Activated naive CD8-positive, alpha-beta T cell (primary cell): ENCODE data around the gene CAMTA1.

ENCODE experiments used
- H3K27ac Mint-ChIP-seq: one replicate; pipeline ENCODE4 v1.8.0; 2021; ENCODE audit warnings: mixed read lengths
- H3K27me3 Mint-ChIP-seq: one replicate; pipeline ENCODE4 v1.8.0; 2021; ENCODE audit warnings: mixed read lengths
- H3K36me3 Mint-ChIP-seq: one replicate; pipeline ENCODE4 v1.8.0; 2021; ENCODE audit warnings: mixed read lengths
- H3K4me1 Mint-ChIP-seq: one replicate; pipeline ENCODE4 v1.8.0; 2021; ENCODE audit warnings: low read depth, mixed read lengths
- H3K4me3 Mint-ChIP-seq: one replicate; pipeline ENCODE4 v1.8.0; 2021; ENCODE audit warnings: mild to moderate bottlenecking, mixed read lengths
- H3K9me3 Mint-ChIP-seq: one replicate; pipeline ENCODE4 v1.8.0; 2021; ENCODE audit warnings: low read depth, mixed read lengths

The CAMTA1 gene

DNA sequence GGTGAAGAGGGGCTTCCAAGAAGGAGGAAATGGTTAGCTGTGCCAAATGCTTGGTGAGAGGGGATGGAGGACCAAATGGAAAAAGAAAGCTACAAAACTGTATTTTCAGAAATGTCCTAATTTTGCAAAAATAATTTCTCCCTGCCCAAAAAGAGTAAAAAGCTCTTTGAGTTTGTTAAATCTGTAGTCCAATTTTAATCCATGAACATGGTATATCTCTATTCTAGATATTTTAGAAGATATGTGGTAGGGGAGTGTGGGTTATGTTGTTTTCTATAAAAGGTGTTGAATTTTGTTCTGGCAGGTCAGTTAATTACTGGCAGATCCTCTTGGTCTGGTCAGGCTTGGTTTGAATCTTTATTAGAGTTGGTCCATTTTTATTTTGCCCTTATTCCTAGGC is 511.7 kb downstream of the CAMTA1 start:
- H3K27ac Mint-ChIP-seq: no peak overlapping the region
- no peaks in the 10 kb centered on the region for H3K9me3 Mint-ChIP-seq
- no peak overlapping the region for H3K4me3 Mint-ChIP-seq

DNA sequence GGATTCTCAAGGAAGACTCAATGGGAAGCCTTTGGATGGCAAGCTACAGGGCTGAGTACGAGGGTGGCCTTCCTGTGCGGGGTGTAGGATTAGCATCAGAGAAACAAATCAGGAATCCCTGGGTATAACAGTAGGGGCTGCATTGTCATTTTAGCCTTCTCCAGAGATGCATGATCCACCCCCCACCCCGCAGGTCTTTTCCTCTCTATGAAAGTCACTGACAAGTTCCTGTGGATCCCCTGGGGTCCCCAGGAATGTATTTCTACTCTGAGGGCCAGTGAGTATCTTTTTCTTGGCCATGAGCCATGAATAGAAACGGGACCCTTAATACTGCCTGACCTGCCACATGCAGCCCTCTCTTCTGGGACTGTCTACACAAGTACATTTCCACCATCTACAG is 512.9 kb downstream of the CAMTA1 start:
- Mint-ChIP-seq H3K4me1 (no peaks in the 10 kb centered on the region), H3K27me3 (peaks cover 10% of the 10 kb centered on the region), H3K9me3 (no peaks in the 10 kb centered on the region)

More for the DNA sequence above, 511.7 kb downstream of the CAMTA1 start:
- no peaks in the 10 kb centered on the region for H3K4me1 Mint-ChIP-seq
- H3K36me3 Mint-ChIP-seq: no peaks in the 10 kb centered on the region
- peaks cover 8% of the 10 kb centered on the region for H3K27me3 Mint-ChIP-seq

DNA sequence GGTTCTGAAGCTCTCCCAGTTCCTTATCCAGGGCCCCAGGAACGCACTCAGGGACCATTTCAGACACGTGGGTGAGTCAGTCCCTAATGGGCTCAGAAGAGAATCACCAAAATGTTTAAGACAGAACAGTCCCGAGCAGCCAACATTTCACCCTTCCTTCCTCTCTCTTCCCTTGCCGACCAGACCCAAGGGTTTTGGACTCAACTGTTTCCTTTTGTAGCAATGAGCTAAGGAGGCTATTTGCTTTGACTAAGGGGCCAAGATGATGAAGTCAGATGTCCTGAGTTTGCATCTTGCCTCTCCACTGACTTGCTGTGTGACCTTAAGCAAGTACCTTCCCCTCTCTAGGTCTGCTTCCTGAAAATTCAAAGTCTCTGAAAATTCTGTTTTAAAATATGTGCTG is 513.5 kb downstream of the CAMTA1 start:
- H3K27ac Mint-ChIP-seq: no peak overlapping the region
- no peaks in the 10 kb centered on the region for H3K4me1 Mint-ChIP-seq
- H3K4me3 Mint-ChIP-seq: no peak overlapping the region
- peaks cover 14% of the 10 kb centered on the region for H3K27me3 Mint-ChIP-seq
- no peaks in the 10 kb centered on the region for H3K9me3 Mint-ChIP-seq
- H3K36me3 Mint-ChIP-seq: no peaks in the 10 kb centered on the region

More for the DNA sequence above, 512.9 kb downstream of the CAMTA1 start:
- Mint-ChIP-seq H3K4me3 (no peak overlapping the region), H3K36me3 (no peaks in the 10 kb centered on the region), H3K27ac (no peak overlapping the region)

DNA sequence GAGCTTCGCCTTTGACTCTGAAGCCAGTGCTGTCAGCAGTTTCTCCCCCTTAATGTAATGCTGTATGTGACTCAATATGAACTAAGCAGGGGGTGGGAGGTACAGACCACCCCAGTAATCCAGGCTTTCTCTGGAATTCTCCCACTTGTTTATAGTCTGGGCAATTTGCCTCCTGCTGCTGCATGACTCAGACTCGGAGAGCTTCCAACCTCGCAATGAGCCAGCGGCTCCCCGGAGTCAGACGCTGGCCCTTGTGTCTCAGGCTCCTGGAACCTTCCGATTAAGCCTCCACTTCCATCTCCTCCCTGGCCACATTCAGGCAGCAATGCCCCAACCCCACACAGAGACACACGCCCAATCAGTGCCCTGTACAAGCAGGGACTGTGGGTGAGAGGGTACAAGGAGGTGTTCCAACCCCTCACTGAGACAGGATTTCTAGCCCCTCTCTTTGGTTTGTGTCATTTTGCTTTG is 514.1 kb downstream of the CAMTA1 start:
- Mint-ChIP-seq H3K9me3 (no peaks in the 10 kb centered on the region), H3K4me1 (no peaks in the 10 kb centered on the region), H3K36me3 (no peaks in the 10 kb centered on the region), H3K4me3 (no peak overlapping the region), H3K27ac (no peak overlapping the region), H3K27me3 (peaks cover 14% of the 10 kb centered on the region)

DNA sequence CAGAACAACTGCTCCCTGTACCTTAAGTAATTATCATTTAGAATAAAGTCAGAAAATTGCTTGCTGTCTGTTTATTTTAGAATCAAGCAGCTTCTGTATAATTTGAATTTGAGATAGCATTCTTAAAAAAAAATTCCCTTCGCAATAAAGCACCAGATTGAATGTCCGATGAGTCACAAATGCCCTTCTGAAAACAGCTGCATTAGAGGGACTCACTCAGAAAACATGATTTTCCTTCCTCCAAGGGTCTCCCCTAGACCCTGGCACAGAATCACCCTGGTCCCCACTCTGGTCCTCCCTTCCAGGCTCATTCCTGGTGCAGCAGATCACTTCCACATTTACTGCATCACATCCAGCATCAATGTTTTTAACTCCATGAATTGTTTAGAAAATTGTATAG is 514.7 kb downstream of the CAMTA1 start:
- no peaks in the 10 kb centered on the region for H3K9me3 Mint-ChIP-seq
- H3K36me3 Mint-ChIP-seq: no peaks in the 10 kb centered on the region
- H3K27me3 Mint-ChIP-seq: peaks cover 14% of the 10 kb centered on the region
- no peaks in the 10 kb centered on the region for H3K4me1 Mint-ChIP-seq
- no peak overlapping the region for H3K27ac Mint-ChIP-seq
- H3K4me3 Mint-ChIP-seq: no peak overlapping the region

DNA sequence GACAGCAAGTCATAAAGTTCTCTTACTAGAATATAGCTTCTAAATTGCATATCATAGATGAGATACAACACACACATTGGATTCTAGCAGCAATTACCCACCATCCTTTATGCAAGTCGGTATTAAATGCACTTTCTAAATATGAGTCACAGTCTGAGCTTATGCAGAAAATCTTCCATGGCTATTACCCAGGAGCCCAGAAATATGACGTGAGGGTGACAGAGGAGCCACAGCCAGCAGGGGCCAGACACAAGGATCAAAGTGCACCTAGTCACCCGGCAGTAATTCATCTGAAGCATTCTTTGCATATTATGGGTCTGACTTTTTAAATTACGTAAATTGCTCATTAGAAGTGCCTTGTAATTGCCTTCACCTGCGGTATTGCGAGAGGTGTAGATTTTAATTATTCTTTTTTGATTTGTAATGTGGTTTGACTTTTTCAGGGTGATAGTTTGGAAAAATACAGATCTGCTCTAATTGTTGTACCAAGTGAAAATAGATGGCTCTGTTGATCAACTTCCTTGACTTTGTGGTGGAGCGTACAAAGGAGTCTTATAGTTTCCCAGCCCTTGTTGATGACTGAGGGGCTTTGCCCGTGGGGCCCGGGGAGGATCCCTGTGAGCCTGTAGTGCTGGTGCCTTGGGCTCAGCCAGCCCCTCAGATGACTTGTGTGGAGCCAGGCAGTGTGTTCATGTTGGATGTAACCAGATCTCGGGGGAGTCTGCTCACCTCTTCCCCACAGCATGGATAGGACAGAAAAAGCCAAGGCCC is 515.8 kb downstream of the CAMTA1 start:
- no peaks in the 10 kb centered on the region for H3K4me1 Mint-ChIP-seq
- peaks cover 14% of the 10 kb centered on the region for H3K27me3 Mint-ChIP-seq
- H3K27ac Mint-ChIP-seq: no peak overlapping the region
- H3K4me3 Mint-ChIP-seq: no peak overlapping the region
- H3K9me3 Mint-ChIP-seq: no peaks in the 10 kb centered on the region
- no peaks in the 10 kb centered on the region for H3K36me3 Mint-ChIP-seq

DNA sequence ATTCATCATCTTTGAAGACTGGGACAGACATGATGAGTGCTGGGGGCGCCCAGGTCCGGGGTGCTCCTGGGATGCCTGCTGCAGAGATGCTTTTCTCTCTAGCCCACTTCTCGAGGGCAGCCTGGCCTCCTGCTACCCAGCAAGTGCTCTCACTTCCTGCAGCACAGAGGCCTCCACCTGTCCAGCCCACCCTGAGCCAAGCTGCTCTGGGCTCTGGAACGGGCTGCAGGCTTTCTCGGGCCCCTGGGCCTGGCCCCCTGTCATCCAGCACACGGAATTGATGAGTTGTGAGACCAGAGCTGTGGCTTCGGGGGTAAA is 516.4 kb downstream of the CAMTA1 start:
- H3K4me1 Mint-ChIP-seq: no peaks in the 10 kb centered on the region
- H3K36me3 Mint-ChIP-seq: no peaks in the 10 kb centered on the region
- H3K9me3 Mint-ChIP-seq: no peaks in the 10 kb centered on the region
- no peak overlapping the region for H3K27ac Mint-ChIP-seq
- H3K27me3 Mint-ChIP-seq: peaks cover 16% of the 10 kb centered on the region
- H3K4me3 Mint-ChIP-seq: no peak overlapping the region

DNA sequence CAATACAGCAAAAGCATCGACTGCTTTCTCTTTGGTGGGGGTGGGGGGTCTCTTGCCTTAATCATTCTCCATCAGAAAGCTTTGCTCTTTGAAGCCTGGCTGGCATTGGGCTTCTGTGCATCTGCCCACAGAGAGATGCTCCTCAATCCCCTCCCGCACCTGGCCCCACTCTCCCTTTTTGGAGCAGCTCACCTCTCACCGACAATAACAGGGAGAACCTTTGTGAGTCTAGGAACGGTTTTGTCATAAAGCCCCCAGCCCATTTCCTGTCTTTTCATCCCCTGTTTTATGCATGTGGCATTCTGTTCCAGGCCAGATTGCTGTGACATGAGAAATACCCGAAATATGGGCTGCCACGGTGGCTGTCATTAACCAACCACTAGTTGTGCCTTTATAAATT is 516.9 kb downstream of the CAMTA1 start:
- Mint-ChIP-seq H3K27me3 (peaks cover 16% of the 10 kb centered on the region), H3K4me1 (no peaks in the 10 kb centered on the region), H3K36me3 (no peaks in the 10 kb centered on the region), H3K27ac (no peak overlapping the region), H3K9me3 (no peaks in the 10 kb centered on the region), H3K4me3 (no peak overlapping the region)

DNA sequence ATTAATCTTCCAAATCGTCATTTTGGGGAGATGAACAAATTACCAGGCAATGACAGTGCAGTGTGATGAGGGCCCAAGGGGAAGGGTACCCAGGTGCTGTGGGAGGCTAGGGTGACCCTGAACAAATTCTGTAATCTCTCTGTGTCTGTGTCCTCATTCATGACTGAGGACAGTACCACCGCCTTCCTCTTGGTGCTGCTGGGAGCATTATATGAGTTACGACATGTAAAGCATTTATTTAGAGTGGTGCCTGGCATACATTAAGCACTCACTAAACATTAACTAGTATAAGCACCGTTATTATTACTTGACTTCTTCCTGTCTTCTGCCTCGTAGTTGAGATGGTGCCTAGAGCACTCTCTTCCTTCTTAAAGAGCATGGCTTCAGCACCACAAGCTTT is 517.6 kb downstream of the CAMTA1 start:
- Mint-ChIP-seq H3K27me3 (peaks cover 16% of the 10 kb centered on the region), H3K9me3 (no peaks in the 10 kb centered on the region), H3K27ac (no peak overlapping the region), H3K4me1 (no peaks in the 10 kb centered on the region), H3K36me3 (no peaks in the 10 kb centered on the region), H3K4me3 (no peak overlapping the region)

DNA sequence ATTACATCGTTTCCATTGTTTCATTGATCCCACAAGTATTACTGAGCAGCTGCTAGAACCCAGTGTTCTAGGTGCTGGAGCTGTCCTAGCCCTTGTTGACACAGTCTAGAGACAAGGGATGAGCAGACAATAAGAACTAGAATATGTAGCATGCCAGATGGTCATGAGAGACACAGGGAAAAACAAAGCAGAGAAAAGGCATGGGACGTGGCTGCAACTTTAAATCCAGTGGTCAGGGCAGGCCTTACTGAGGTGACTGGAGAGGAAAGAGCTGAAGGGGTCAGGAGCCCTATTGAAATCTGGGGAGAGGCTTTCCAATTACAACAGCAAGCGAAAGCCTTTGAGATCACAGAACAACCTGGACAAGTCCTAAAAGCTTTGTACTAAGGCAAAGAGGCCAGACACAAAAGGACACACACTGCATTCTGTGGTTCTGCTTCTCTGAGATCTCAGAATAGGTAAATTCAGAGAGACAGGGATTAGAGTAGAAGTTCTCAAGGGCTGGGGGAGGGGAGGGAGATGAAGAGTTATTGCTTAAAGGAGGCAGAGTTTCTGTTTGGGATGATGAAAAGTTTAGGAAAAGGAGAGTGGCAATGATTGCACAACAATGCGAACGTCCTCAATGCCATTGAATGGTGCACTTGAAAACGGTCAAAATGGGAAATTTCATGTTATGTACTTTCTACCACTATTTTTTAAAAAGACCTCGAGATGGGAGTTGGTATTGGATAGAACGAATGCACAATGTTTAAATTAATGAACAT is 518.5 kb downstream of the CAMTA1 start:
- Mint-ChIP-seq H3K36me3 (no peaks in the 10 kb centered on the region), H3K27me3 (peaks cover 16% of the 10 kb centered on the region), H3K9me3 (peaks cover 8% of the 10 kb centered on the region), H3K4me1 (no peaks in the 10 kb centered on the region), H3K27ac (no peak overlapping the region), H3K4me3 (no peak overlapping the region)

DNA sequence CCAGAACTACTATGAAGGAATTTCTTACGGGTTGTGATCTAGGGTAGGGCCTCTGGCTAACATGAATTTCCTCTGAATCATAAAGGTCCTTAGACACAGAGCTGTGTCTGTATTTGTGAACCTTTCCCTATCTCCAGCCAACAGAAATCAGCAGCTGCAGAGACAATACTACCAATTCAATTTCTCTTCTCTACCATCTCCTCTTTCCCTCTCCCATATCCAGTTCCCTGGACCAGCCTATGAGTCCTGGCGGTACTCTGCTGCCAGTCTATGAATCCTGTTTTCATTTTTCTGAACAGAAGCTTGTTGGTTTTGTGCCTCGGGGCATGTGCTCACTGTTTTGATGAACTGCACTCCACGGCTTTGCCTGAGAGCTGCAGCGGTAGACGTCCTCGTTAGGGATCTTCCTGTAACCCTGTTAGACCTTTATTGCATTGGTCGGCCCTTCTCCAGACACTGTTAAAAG is 527.9 kb downstream of the CAMTA1 start:
- H3K4me3 Mint-ChIP-seq: no peak overlapping the region
- H3K27me3 Mint-ChIP-seq: peaks cover 14% of the 10 kb centered on the region
- no peaks in the 10 kb centered on the region for H3K4me1 Mint-ChIP-seq
- H3K9me3 Mint-ChIP-seq: peaks cover 15% of the 10 kb centered on the region
- H3K27ac Mint-ChIP-seq: no peak overlapping the region
- no peaks in the 10 kb centered on the region for H3K36me3 Mint-ChIP-seq

DNA sequence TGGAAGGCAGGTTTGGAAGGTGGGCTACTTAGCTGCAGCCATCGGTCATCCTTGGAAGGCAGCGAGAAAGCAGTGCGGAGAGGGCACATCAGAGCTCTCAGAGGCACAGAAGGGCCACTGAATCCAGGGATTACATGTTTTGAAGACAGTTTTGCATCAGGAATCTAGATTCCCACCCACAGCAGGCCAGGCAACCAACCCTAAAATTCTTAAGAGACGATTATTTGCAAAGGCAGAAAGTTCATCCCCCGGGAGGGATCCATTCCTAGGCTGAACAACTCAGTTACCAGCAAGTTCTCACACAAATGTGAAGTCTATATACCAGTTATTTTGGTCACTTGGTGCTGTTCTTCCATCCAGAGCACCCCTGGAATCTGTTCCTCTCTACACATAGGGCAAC is 528.6 kb downstream of the CAMTA1 start:
- Mint-ChIP-seq H3K27me3 (peaks cover 14% of the 10 kb centered on the region), H3K4me3 (no peak overlapping the region)

DNA sequence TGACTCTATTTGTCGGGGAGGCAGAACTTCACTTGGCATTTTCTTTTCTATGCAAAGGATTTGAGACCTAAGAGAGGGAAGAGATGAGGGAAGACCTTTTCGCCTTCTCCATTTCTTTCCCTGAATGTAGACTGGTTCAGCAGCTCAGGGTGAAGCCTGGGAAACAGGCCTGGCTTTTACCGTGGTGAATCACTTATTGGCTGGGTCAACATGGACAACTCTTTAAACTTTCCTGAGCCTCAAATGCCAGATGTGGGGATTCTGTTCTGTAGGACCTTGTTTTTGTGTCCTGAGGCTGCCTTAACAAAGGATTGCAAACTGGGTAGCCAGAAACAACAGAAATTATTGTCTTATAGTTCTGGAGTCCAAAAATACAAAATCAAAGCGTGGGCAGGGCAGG is 530.1 kb downstream of the CAMTA1 start:
- Mint-ChIP-seq H3K27me3 (peaks cover 14% of the 10 kb centered on the region), H3K9me3 (peaks cover 6% of the 10 kb centered on the region), H3K27ac (no peak overlapping the region), H3K4me3 (no peak overlapping the region), H3K36me3 (no peaks in the 10 kb centered on the region), H3K4me1 (no peaks in the 10 kb centered on the region)

More for the DNA sequence above, 528.6 kb downstream of the CAMTA1 start:
- no peaks in the 10 kb centered on the region for H3K4me1 Mint-ChIP-seq
- H3K27ac Mint-ChIP-seq: no peak overlapping the region
- H3K9me3 Mint-ChIP-seq: peaks cover 9% of the 10 kb centered on the region
- no peaks in the 10 kb centered on the region for H3K36me3 Mint-ChIP-seq

DNA sequence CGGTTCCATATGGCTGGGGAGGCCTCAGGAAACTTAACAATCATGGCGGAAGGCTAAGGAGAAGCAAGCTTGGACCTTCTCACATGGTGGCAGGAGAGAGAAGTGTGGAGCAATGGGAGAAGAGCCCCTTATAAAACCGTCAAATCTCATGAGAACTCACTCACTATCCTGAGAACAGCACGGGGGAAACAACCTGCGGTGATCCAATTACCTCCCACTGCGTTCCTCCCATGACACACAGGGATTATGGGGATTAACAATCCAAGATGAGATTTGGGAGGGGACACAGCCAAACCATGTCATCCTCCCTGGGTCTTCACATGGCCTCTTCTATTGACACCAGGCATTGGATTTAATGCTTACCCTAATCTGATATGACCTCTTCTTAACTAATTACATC is 530.7 kb downstream of the CAMTA1 start:
- Mint-ChIP-seq H3K9me3 (peaks cover 6% of the 10 kb centered on the region), H3K27me3 (peaks cover 14% of the 10 kb centered on the region), H3K36me3 (no peaks in the 10 kb centered on the region)

DNA sequence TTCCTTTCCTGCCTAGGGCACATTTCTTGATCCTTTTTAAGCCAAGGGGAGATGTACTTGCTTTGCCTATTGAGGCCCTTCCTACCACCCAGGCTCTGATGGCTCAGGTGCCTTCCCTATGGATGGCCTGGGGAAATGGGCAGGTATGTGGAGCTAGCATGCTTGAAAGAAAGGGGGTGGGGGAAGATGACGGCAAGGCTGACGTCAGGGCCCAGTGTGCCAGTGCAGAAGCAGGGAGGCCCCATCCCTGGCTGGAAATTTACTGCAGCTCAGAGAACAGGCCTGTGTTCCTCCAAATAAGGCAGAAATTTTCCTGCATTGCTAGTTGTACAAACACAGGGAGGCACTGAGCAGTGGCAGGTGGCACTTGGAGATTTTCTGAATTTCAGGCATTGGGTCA is 532.6 kb downstream of the CAMTA1 start:
- Mint-ChIP-seq H3K9me3 (no peaks in the 10 kb centered on the region), H3K4me3 (no peak overlapping the region), H3K27me3 (peaks cover 13% of the 10 kb centered on the region), H3K4me1 (no peaks in the 10 kb centered on the region), H3K36me3 (no peaks in the 10 kb centered on the region), H3K27ac (no peak overlapping the region)

More for the DNA sequence above, 530.7 kb downstream of the CAMTA1 start:
- Mint-ChIP-seq H3K4me1 (no peaks in the 10 kb centered on the region), H3K4me3 (no peak overlapping the region), H3K27ac (no peak overlapping the region)
